ENCODE results near the gene ALG3.

GRCh38 chr3:184211718-184212117 lies 37.0 kb downstream of the ALG3 start:
- TF ChIP-seq ELF4 (IDR thresholded peaks at IDR 0.05) (no peak), FOXK2 (IDR thresholded peaks at IDR 0.05) (no peak), SP1 (IDR thresholded peaks at IDR 0.05) (no peak), FOXM1 (IDR thresholded peaks at IDR 0.05; ENCODE audit: borderline replicate concordance) (no peak), FOXA1 (IDR thresholded peaks at IDR 0.05) (no peak), HDGF (IDR thresholded peaks at IDR 0.05; ENCODE audit: borderline replicate concordance) (no peak), BHLHE40 (IDR thresholded peaks at IDR 0.05; ENCODE audit: borderline replicate concordance) (no peak)

Measured in HEK293T (cell line).